ENCODE data around the gene ARHGAP26.
"Not testable (repeated sequence)": the region's sequence is repeated elsewhere in the genome, so short reads cannot be mapped to it uniquely, and the experiment has no call there.

Gene ARHGAP26

GRCh38 chr5:143065185-143065965 lies 295.2 kb downstream of the ARHGAP26 start:
- DNase-seq (ENCODE audit: insufficient read length, low spot score) (no peak), FAIRE-seq (no peak)

- DNase-seq (ENCODE audit: insufficient read length, low spot score) (no peak), FAIRE-seq (no peak)
Observed at GRCh38 chr5:143065996-143066522, 295.9 kb downstream of the ARHGAP26 start.

- no peak for DNase-seq (ENCODE audit: insufficient read length, low spot score)
- FAIRE-seq, result peak; percentile 69
Observed at GRCh38 chr5:143066556-143067281, 296.5 kb downstream of the ARHGAP26 start.

GRCh38 chr5:143068712-143069111 lies 298.5 kb downstream of the ARHGAP26 start:
- FAIRE-seq, result no peak
- no peak for DNase-seq (ENCODE audit: insufficient read length, low spot score)

GRCh38 chr5:143071927-143072326 lies 301.8 kb downstream of the ARHGAP26 start:
- FAIRE-seq, result peak; percentile 47
- no peak for DNase-seq (ENCODE audit: insufficient read length, low spot score)

GRCh38 chr5:143072734-143073133 lies 302.6 kb downstream of the ARHGAP26 start:
- FAIRE-seq (no peak), DNase-seq (ENCODE audit: insufficient read length, low spot score) (no peak)

- DNase-seq (ENCODE audit: insufficient read length, low spot score) (no peak), FAIRE-seq (no peak)
Observed at GRCh38 chr5:143073766-143074165, 303.6 kb downstream of the ARHGAP26 start.

GRCh38 chr5:143074414-143074996 lies 304.3 kb downstream of the ARHGAP26 start:
- no peak for DNase-seq (ENCODE audit: insufficient read length, low spot score)
- peak; percentile 11 for FAIRE-seq

- FAIRE-seq, result peak; percentile 4
- DNase-seq (ENCODE audit: insufficient read length, low spot score), result no peak
Observed at GRCh38 chr5:143076377-143076776, 306.2 kb downstream of the ARHGAP26 start.

- FAIRE-seq (no peak), DNase-seq (ENCODE audit: insufficient read length, low spot score) (no peak)
Observed at GRCh38 chr5:143077453-143078103, 307.4 kb downstream of the ARHGAP26 start.

- FAIRE-seq, result no peak
- no peak for DNase-seq (ENCODE audit: insufficient read length, low spot score)
Observed at GRCh38 chr5:143078313-143078712, 308.1 kb downstream of the ARHGAP26 start.

GRCh38 chr5:143078971-143079370 lies 308.8 kb downstream of the ARHGAP26 start:
- DNase-seq (ENCODE audit: insufficient read length, low spot score) (no peak), FAIRE-seq (no peak)

GRCh38 chr5:143080407-143080806 lies 310.2 kb downstream of the ARHGAP26 start:
- DNase-seq (ENCODE audit: insufficient read length, low spot score) (no peak), FAIRE-seq (no peak)

GRCh38 chr5:143080982-143081381 lies 310.8 kb downstream of the ARHGAP26 start:
- FAIRE-seq, result no peak
- DNase-seq (ENCODE audit: insufficient read length, low spot score), result no peak

- no peak for DNase-seq (ENCODE audit: insufficient read length, low spot score)
- peak; percentile 18 for FAIRE-seq
Observed at GRCh38 chr5:143083006-143083405, 312.8 kb downstream of the ARHGAP26 start.

- DNase-seq (ENCODE audit: insufficient read length, low spot score), result no peak
- FAIRE-seq, result no peak
Observed at GRCh38 chr5:143084407-143084806, 314.2 kb downstream of the ARHGAP26 start.

- DNase-seq (ENCODE audit: insufficient read length, low spot score), result no peak
- FAIRE-seq, result no peak
Observed at GRCh38 chr5:143085319-143085917, 315.2 kb downstream of the ARHGAP26 start.

- FAIRE-seq (peak; percentile 26), DNase-seq (ENCODE audit: insufficient read length, low spot score) (no peak)
Observed at GRCh38 chr5:143086546-143086907, 316.4 kb downstream of the ARHGAP26 start.

GRCh38 chr5:143086908-143087637 lies 316.9 kb downstream of the ARHGAP26 start:
- FAIRE-seq (no peak), DNase-seq (ENCODE audit: insufficient read length, low spot score) (no peak)

- DNase-seq (ENCODE audit: insufficient read length, low spot score); FAIRE-seq: not testable (repeated sequence)
Observed at GRCh38 chr5:143088702-143089101, 318.5 kb downstream of the ARHGAP26 start.

Data from GM19239 (cell line).